Spinal cord (tissue), 10 donors: ENCODE measurements around the gene HEPHL1. TPM values are rescaled to one million over a fixed set of nuclear protein-coding genes. Genes with fewer than 3 reads are reported as not detected.
A peak's percentile ranks its signal among the peaks of the same experiment; 100 is the strongest.
"Not testable (repeated sequence)": the region's sequence is repeated elsewhere in the genome, so short reads cannot be mapped to it uniquely, and the experiment has no call there.

Experiments
- DNase-seq, 6 donors: peaks; one replicate each; pipeline versions ENCODE4 v3.0.0 to v3.0.0-alpha.2; 2013 to 2015; ENCODE audit warnings: low spot score in 6 of 6, low read depth in 4 of 6
- H3K27ac ChIP-seq: one replicate; pipeline ENCODE4 v1.5.1; 2013; ENCODE audit warnings: low read depth, low read length, control low read depth
- H3K27me3 ChIP-seq: one replicate; pipeline ENCODE4 v1.6.1; 2013; ENCODE audit warnings: low read length; ENCODE audit not compliant: control insufficient read depth, insufficient read depth
- H3K36me3 ChIP-seq: one replicate; pipeline ENCODE4 v1.6.1; 2013; ENCODE audit warnings: low read length; ENCODE audit not compliant: control insufficient read depth, insufficient read depth
- H3K4me1 ChIP-seq: one replicate; pipeline ENCODE4 v1.6.1; 2013; ENCODE audit warnings: low read length; ENCODE audit not compliant: control insufficient read depth, insufficient read depth
- H3K4me3 ChIP-seq: one replicate; pipeline ENCODE4 v1.5.1; 2013; ENCODE audit warnings: low read depth, low read length, control low read depth
- H3K9me3 ChIP-seq: one replicate; pipeline ENCODE4 v1.6.1; 2013; ENCODE audit warnings: low read length; ENCODE audit not compliant: control insufficient read depth, insufficient read depth
- WGBS: methylation state at CpG from one replicate; pipeline ENCODE4 v1.1.5; 2013; ENCODE audit warnings: missing lambda C conversion rate; ENCODE audit not compliant: insufficient coverage; 5-methylcytosine and 5-hydroxymethylcytosine counted together
- long read RNA-seq, 4 donors: transcript quantifications; one replicate each; lab custom pipeline, GENCODE V29; 2026
- polyA plus RNA-seq, 2 donors: library from polyadenylated mRNA; unstranded; fragments of 120-200 nt; gene quantifications; one replicate each; pipeline ENCODE4 v1.2.1, GENCODE V29; 2013; ENCODE audit not compliant: insufficient read length in 2 of 2
- total RNA-seq, 2 donors: library from RNA; depleted of rRNA in 1 of 2; stranded (reverse); fragments of 120-200 nt in 1 of 2; fragments of >200 nt in 1 of 2; gene quantifications; one replicate each; pipeline versions ENCODE4 v1.2.3 to v1.2.4, GENCODE V29; 2013 to 2014
- donor health status: healthy.

The HEPHL1 gene
- total RNA-seq (under 1 TPM in 1 of 2 donors, not detected in 1; under 0.01 TPM), polyA plus RNA-seq (under 1 TPM in 1 of 2 donors, not detected in 1; 0.06 TPM)
- long read RNA-seq, donor 1 = 0 reads
- long read RNA-seq, donor 2 = 0 reads
- long read RNA-seq, donor 3 = 0 reads
- long read RNA-seq, donor 4 = 0 reads

DNA sequence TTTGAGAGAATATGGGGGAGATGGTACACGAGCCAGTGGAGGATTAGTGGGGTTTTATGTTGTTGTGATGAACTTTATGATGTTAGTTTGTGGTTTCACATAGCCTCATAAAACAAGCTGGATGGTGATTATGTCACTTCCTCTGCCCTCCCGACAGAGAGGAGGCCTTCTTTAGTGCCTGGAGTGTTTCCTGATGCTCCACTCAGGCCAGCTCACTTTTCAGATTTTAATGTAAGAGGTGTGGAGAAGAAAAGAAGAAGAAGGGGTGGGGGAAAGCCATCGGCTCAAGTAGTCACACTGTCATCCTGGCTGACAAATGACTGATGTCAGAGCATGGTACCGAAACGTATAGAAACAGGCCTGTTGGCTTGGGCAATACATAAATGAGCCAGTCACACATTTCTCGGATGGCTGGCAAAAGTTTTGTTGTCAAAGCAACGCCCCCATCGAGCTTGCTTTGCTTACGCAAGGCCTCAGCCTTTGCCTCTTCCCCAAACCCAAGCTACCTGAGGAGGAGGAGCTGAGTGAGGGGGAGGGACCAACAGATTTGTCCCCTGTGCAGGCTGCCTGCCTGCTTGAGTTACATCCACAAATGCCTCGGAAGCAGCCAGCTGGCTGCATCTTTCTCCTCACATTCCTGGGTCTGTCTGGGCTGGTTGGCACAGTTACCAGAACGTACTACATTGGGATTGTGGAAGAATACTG, at the start of gene HEPHL1:
TSS of gene HEPHL1 (plus strand) at position 578 of the 705 bp plus-strand sequence. CDS start at position 593, 15 bp downstream.
- no peak for DNase-seq
- Histone ChIP-seq H3K4me3 (no peak within 1 kb of the TSS), H3K27ac (no peak within 1 kb of the TSS), H3K4me1 (no peaks in the 10 kb centered on the region), H3K27me3 (no peaks in the 10 kb centered on the region), H3K36me3 (no peaks in the 10 kb centered on the region), H3K9me3 (no peaks in the 10 kb centered on the region)
- WGBS = 56% methylated on average over 8 of the region's 11 CpGs

DNA sequence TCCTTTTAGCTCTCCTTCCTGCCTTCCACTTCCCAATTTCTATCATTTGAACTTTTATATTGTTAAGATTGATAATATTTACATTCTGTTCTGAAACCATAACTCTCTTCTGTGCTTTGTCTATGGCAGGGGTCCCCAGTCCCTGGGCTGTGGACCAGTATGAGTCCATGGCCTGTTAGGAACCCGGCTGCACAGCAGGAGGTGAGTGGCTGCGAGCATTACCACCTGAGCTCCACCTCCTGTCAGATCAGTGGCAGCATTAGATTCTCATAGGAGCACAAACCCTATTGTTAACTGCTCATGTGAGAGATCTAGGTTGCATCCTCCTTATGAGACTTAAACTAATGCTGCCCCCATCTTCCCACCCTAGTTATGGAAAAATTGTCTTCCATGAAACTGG, 48.4 kb upstream of the HEPHL1 start:
- no peaks in the 10 kb centered on the region for H3K36me3 ChIP-seq
- H3K4me3 ChIP-seq = no peak overlapping the region
- no peaks in the 10 kb centered on the region for H3K27me3 ChIP-seq
- WGBS = 22% methylated on average over 2 of the region's 2 CpGs
- no peaks in the 10 kb centered on the region for H3K4me1 ChIP-seq
- DNase-seq = no peak
- no peak overlapping the region for H3K27ac ChIP-seq
- H3K9me3 ChIP-seq = no peaks in the 10 kb centered on the region

DNA sequence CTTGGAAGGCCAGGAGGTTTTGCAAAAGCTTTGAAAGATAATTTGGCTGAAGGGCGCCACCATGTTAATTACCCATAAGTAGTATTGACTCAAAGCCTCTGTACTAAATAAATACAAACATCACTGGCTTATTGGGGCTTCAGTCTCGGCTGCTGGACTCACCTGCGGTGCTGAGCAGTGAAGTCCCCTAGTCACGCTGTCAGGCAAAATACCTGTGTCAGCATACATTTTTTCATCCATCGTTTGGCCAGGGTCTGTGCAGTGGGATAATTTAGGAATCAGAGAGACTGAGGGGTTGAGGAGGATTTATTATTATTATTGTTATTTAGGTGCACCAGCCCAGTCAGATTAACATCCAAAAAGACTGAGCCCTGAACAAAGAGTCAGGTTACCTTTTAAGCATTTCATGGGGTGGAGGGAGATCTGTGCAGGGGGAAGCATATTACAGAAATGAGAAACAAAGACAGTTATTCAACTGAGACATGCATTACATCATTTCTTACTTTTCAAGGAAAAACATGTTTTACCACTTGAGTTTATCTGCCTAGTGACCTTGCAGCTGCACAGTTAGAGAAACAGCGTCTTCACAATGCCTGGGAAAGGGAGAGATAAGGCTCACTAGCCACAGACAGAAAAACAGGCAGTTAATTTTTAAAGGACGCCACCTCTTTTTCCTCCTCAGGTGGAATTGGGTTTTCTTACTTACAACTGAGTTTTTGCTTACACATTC, 47.7 kb upstream of the HEPHL1 start:
- not testable (repeated sequence) for H3K27me3 ChIP-seq, H3K4me3 ChIP-seq, DNase-seq, H3K4me1 ChIP-seq, H3K9me3 ChIP-seq, H3K27ac ChIP-seq, H3K36me3 ChIP-seq
- 92% methylated on average over 3 of the region's 7 CpGs for WGBS

DNA sequence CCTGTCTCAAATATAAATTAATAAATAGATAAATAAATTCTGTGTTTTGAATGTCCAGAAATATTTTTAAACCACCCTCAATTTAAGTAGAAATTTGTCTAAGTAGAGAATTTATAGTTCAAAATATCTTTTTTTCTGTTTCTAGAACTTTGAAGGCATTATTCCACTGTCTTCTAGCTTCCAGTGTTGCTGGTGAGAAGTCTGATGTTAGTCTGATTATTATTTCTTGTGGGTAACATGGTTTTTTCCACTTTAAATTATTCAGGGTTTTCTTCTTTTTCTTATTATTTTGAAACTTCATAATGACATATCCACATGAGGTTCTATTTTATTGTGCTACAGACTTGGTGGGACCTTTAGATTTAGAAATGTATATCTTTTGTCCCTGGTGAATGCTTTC, 46.4 kb upstream of the HEPHL1 start:
- no peak overlapping the region for H3K4me3 ChIP-seq
- H3K9me3 ChIP-seq = no peaks in the 10 kb centered on the region
- no peaks in the 10 kb centered on the region for H3K36me3 ChIP-seq
- no peaks in the 10 kb centered on the region for H3K27me3 ChIP-seq
- no peaks in the 10 kb centered on the region for H3K4me1 ChIP-seq
- H3K27ac ChIP-seq = no peak overlapping the region
- no peak for DNase-seq

DNA sequence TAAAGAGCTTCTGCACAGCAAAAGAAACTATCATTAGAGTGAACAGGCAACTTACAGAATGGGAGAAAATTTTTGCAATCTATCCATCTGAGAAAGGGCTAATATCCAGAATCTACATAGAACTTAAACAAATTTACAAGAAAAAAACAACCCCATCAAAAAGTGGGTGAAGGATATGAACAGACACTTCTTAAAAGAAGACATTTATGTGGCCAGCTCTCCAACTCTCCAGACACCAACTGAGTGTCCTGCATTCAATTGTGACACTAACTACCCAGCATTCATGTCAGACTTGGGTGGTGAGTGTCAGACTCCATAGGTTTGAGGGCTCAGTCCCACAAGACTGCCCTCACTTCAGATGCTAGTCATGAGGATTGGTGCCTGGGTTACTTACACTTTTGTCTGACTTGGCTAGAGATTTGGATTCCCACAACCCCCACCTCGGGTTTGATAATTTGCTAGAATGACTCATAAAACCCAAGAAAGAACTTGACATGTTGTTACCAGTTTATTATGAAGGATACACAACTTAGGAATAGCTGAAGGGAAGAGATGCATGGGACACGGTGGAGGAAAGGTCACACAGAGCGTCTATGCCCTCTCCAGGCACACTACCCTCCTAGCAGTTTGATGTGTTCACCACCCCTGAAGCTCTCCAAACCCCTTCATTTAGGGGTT, 44.4 kb upstream of the HEPHL1 start:
- 100% methylated on average over 2 of the region's 3 CpGs for WGBS
- DNase-seq, H3K4me3 ChIP-seq: not testable (repeated sequence)

DNA sequence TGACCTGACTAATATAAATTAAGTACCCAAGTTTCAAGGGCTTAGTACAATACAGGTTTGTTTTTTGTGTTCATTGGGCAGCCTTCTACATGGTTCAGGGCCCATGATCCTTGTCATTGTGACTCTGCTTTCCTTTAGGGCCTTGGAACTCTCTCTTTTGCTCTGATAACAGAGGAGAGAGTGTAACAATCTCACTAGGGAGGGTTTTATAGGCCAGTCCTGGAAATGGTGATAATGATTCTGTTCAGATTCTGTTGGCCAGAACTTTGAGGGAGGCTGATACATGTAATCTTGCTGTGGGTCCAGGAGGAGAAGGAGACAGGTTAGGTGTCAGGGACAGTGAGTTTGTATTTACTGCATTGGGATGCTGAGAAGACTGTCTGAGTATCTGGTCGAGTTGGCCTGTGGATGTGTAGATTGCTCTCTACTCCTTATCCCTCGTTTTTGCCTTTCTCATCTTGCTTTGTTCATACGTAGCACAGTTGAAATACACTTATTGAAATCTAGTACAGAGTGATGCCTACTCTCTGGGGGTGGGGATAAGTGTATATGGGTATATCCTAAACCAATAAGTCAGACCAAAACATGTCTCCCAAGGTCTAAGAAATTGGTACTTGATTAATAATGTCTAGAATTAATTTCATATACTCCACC, 37.5 kb upstream of the HEPHL1 start:
- Histone ChIP-seq H3K27ac (no peak overlapping the region), H3K4me3 (no peak overlapping the region), H3K9me3 (no peaks in the 10 kb centered on the region), H3K4me1 (peaks cover 6% of the 10 kb centered on the region), H3K27me3 (no peaks in the 10 kb centered on the region), H3K36me3 (no peaks in the 10 kb centered on the region)
- no peak for DNase-seq
- no CpG with 5 or more reads among the region's 3 CpGs for WGBS

More for the DNA sequence above, 44.4 kb upstream of the HEPHL1 start:
- H3K9me3 ChIP-seq, H3K27me3 ChIP-seq, H3K4me1 ChIP-seq, H3K27ac ChIP-seq, H3K36me3 ChIP-seq: not testable (repeated sequence)

DNA sequence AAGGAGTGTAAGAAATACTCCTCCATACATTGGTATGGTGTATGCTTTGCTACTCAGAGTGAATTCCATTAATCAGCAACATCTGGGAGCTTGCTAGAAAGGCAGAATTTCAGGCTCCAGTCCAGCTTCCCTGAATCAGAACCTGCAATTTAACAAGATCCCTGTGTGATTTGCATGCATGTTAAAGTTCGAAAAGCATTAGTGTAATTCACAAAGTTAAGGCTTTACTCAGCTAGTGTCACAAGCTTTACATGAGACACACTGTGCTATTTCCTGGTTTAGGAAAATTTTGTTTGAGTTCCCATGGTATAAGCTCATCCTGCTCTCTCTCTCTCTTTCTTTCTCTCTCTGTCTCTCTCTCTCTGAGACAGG, 37.0 kb upstream of the HEPHL1 start:
- Histone ChIP-seq H3K36me3 (no peaks in the 10 kb centered on the region), H3K9me3 (no peaks in the 10 kb centered on the region), H3K27ac (no peak overlapping the region), H3K27me3 (no peaks in the 10 kb centered on the region), H3K4me3 (no peak overlapping the region), H3K4me1 (peaks cover 6% of the 10 kb centered on the region)
- 20% methylated on average over 1 of the region's 1 CpG for WGBS
- DNase-seq = no peak

DNA sequence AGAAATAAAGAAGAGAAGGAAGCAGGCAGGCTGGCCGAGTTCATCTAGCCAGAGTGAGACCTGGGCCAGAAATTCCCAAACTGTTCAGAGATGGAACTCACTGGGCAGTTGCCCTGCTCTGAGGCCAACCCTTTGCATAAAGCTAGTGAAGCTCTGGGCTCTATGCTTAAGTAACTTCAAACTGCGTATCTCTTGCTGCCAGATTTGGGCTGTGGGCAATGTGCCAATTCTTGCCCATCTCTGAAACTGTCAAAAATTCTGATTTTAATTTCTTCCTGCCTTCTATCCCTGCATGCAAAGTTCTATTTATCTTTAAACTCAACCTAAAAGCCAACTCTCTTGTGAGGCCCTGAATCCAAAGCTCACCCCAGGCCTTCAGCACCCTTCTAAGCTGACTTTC, 36.2 kb upstream of the HEPHL1 start:
- 29% methylated on average over 2 of the region's 2 CpGs for WGBS
- peak in 1 of 6 donors; percentile 10 for DNase-seq
- Histone ChIP-seq H3K36me3 (no peaks in the 10 kb centered on the region), H3K27ac (no peak overlapping the region), H3K9me3 (no peaks in the 10 kb centered on the region), H3K4me1 (peaks cover 6% of the 10 kb centered on the region), H3K4me3 (no peak overlapping the region), H3K27me3 (no peaks in the 10 kb centered on the region)

- H3K27me3 ChIP-seq = no peaks in the 10 kb centered on the region
- H3K36me3 ChIP-seq = no peaks in the 10 kb centered on the region
- 33% methylated on average over 1 of the region's 3 CpGs for WGBS
- H3K4me3 ChIP-seq = no peak overlapping the region
- peaks cover 6% of the 10 kb centered on the region for H3K4me1 ChIP-seq
- no peaks in the 10 kb centered on the region for H3K9me3 ChIP-seq
- H3K27ac ChIP-seq = no peak overlapping the region
- DNase-seq = peak in 2 of 6 donors; percentile 18 to 37
Measured at GRCh38 chr11:93986716-93987115, 34.4 kb upstream of the HEPHL1 start.
